NK-92 (cell line): ENCODE results near the gene RAB6B.

Experiments
- DNase-seq: peaks from one replicate; lab custom pipeline; 2025; ENCODE audit not compliant: unreplicated experiment; lab: John Stamatoyannopoulos, UW

RAB6B gene

GRCh38 chr3:133881939-133882825, 13.5 kb downstream of the RAB6B start:
- DNase-seq = no peak

GRCh38 chr3:133881492-133881891, 14.2 kb downstream of the RAB6B start:
- no peak for DNase-seq

GRCh38 chr3:133880886-133881455, 14.7 kb downstream of the RAB6B start:
- no peak for DNase-seq

GRCh38 chr3:133880287-133880686, 15.4 kb downstream of the RAB6B start:
- DNase-seq = no peak

GRCh38 chr3:133878518-133878917, 17.2 kb downstream of the RAB6B start:
- DNase-seq = no peak

GRCh38 chr3:133877221-133877620, 18.5 kb downstream of the RAB6B start:
- DNase-seq = no peak

GRCh38 chr3:133874761-133875438, 20.8 kb downstream of the RAB6B start:
- no peak for DNase-seq

GRCh38 chr3:133874344-133874743, 21.3 kb downstream of the RAB6B start:
- no peak for DNase-seq

- no peak for DNase-seq
Observed at GRCh38 chr3:133872781-133873180, 22.9 kb downstream of the RAB6B start.

- no peak for DNase-seq
Observed at GRCh38 chr3:133872161-133872560, 23.5 kb downstream of the RAB6B start.

- no peak for DNase-seq
Observed at GRCh38 chr3:133871368-133872090, 24.2 kb downstream of the RAB6B start.

- no peak for DNase-seq
Observed at GRCh38 chr3:133870822-133871221, 24.9 kb downstream of the RAB6B start.

GRCh38 chr3:133869586-133869985, 26.1 kb downstream of the RAB6B start:
- no peak for DNase-seq

GRCh38 chr3:133868758-133869475, 26.8 kb downstream of the RAB6B start:
- DNase-seq = no peak

- DNase-seq = no peak
Observed at GRCh38 chr3:133868186-133868585, 27.5 kb downstream of the RAB6B start.

- no peak for DNase-seq
Observed at GRCh38 chr3:133866141-133866540, 29.5 kb downstream of the RAB6B start.

- no peak for DNase-seq
Observed at GRCh38 chr3:133865136-133865855, 30.4 kb downstream of the RAB6B start.

GRCh38 chr3:133864616-133865015, 31.1 kb downstream of the RAB6B start:
- no peak for DNase-seq

- no peak for DNase-seq
Observed at GRCh38 chr3:133863911-133864310, 31.8 kb downstream of the RAB6B start.

- DNase-seq = no peak
Observed at GRCh38 chr3:133862161-133862560, 33.5 kb downstream of the RAB6B start.
